Activated CD8-positive, alpha-beta T cell treated with anti-CD3 and anti-CD28 coated beads for 36 hours (primary cell): ENCODE results near the gene PET100. TPM values are rescaled to one million over a fixed set of nuclear protein-coding genes. Genes with fewer than 3 reads are reported as not detected.

Experiments used
- ATAC-seq: fragments of 200-7000 bp; cut with Tn5 transposase; one replicate; pipeline ENCODE4 v1.10.0; 2021; ENCODE audit warnings: mild to moderate bottlenecking, moderate library complexity
- CTCF ChIA-PET: fragments of 350-600 bp; sonication (Branson Sonifier 250); formaldehyde crosslinking; loops from one replicate; lab custom pipeline; 2021; ENCODE audit warnings: antibody characterized with exemption; lab: Charles Lee
- POLR2A ChIA-PET: fragments of 350-600 bp; sonication (Branson Sonifier 250); formaldehyde crosslinking; loops from one replicate; lab custom pipeline; 2021; ENCODE audit warnings: antibody characterized with exemption; lab: Charles Lee
- DNase-seq: peaks from one replicate; pipeline ENCODE4 v3.0.0-alpha.2; 2020
- H3K27ac Mint-ChIP-seq: one replicate; pipeline ENCODE4 v1.8.0; 2021; ENCODE audit warnings: mild to moderate bottlenecking, mixed read lengths
- H3K27me3 Mint-ChIP-seq: one replicate; pipeline ENCODE4 v1.8.0; 2021; ENCODE audit warnings: mixed read lengths
- H3K36me3 Mint-ChIP-seq: one replicate; pipeline ENCODE4 v1.8.0; 2021; ENCODE audit warnings: low read depth, mixed read lengths
- H3K4me1 Mint-ChIP-seq: one replicate; pipeline ENCODE4 v1.8.0; 2021; ENCODE audit warnings: low read depth, mixed read lengths
- H3K4me3 Mint-ChIP-seq: one replicate; pipeline ENCODE4 v1.8.0; 2021; ENCODE audit warnings: mild to moderate bottlenecking, moderate library complexity, mixed read lengths
- H3K9me3 Mint-ChIP-seq: one replicate; pipeline ENCODE4 v1.8.0; 2021; ENCODE audit warnings: mixed read lengths
- CTCF ChIP-seq: fragments of 200-600 bp; IDR thresholded peaks from one replicate; pipeline ENCODE4 v1.8.0; 2022; ENCODE audit warnings: antibody characterized with exemption, mild to moderate bottlenecking
- intact Hi-C: fragments of 100-400 bp; cut with micrococcal nuclease; formaldehyde crosslinking; loops from one replicate; pipeline ENCODE4 v1.10.0; 2022
- microRNA-seq: library from miRNA; unstranded; fragments of <30 nt; microRNA quantifications from one replicate; pipeline ENCODE4 v1.2.0, GENCODE V29; 2022; ENCODE audit warnings: borderline microRNAs expressed, borderline replicate concordance
- total RNA-seq, 2 experiments: library from RNA; stranded (reverse); gene quantifications; one replicate each; pipeline ENCODE4 v1.2.3, GENCODE V29; 2021

Gene PET100
- total RNA-seq, 2 experiments from 2014 or later: 71.8 to 83.3 TPM

DNA sequence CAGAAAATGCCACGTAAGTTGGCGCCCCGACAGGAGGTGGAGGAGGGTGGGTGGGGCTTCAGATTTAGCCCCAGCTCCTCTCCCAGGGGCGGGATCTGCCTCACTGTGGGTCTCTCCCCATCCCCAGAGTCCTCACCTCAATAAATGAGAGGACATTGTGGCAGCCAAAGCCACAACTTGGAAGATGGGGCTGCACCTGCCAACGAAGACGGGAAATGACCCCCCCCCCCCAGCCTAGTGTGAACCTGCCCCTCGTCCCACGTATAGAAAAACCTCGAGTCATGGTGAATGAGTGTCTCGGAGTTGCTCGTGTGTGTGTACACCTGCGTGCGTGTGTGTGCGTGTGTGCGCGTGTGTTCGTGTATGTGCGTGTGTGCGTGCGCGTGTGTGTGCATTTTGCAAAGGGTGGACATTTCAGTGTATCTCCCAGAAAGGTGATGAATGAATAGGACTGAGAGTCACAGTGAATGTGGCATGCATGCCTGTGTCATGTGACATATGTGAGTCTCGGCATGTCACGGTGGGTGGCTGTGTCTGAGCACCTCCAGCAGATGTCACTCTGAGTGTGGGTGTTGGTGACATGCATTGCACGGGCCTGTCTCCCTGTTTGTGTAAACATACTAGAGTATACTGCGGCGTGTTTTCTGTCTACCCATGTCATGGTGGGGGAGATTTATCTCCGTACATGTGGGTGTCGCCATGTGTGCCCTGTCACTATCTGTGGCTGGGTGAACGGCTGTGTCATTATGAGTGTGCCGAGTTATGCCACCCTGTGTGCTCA, 49.6 kb downstream of the PET100 start:
- peak overlapping the region; percentile 49 for H3K4me3 Mint-ChIP-seq
- DNase-seq: peak; percentile 84
- peak; percentile 48 for ATAC-seq
- H3K36me3 Mint-ChIP-seq: peaks cover 15% of the 10 kb centered on the region
- peaks cover 53% of the 10 kb centered on the region for H3K4me1 Mint-ChIP-seq
- peaks cover 31% of the 10 kb centered on the region for H3K27me3 Mint-ChIP-seq
- CTCF ChIA-PET: interaction anchor here (0.8 to 1.3 kb wide), 3 partner anchors 23 to 120 kb away, joined by 3 to 6 read pairs (median 5); no protein-coding TSS in a partner anchor
- no peaks in the 10 kb centered on the region for H3K9me3 Mint-ChIP-seq
- intact Hi-C loops: no loop called here
- TF ChIP-seq CTCF: peak; percentile 12
- POLR2A ChIA-PET: interaction anchor here (0.9 to 1.2 kb wide), 2 partner anchors 118 to 120 kb away, joined by 3 to 4 read pairs; no protein-coding TSS in a partner anchor
- H3K27ac Mint-ChIP-seq: peak overlapping the region; percentile 75

DNA sequence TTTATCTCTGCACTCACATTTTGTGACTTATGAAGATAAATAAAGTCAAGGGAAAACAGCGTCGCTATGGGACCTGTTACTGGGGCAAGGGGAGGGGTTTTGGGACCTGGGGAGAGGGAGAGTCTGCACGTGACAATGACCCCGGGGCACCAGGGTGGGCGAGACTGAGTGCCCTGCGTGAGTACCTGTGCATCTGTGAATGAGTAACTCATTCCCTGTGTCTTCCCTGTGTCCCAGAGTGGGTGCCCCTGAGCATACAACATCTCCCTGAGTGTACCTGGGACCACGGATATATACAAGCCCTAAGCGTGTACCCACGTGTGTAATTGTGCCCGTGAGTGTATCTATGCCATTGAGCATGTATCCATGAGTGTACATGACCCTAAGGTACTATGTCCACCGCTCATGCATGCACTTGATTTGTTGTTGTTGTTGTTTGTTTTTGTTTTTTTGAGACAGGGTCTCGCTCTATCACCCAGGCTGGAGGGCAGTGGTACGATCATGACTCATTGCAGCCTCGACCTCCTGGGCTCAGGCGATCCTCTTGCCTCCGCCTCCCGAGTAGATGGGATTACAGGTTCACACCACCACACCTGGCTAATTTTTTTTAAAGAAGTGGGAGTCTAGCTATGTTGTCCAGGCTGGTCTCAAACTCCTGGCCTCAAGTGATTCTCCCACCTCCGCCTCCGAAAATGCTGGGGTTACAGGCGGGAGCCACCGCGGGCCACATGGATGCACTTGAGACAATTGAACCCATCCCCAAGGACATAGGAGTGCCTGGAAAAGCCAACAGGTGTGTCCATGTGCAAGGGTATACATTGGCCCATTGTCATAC, 50.4 kb downstream of the PET100 start:
- Mint-ChIP-seq H3K9me3 (no peaks in the 10 kb centered on the region), H3K36me3 (peaks cover 15% of the 10 kb centered on the region), H3K27me3 (peaks cover 29% of the 10 kb centered on the region), H3K4me1 (peaks cover 50% of the 10 kb centered on the region), H3K4me3 (peak overlapping the region; percentile 92), H3K27ac (peak overlapping the region; percentile 61)
- TF ChIP-seq CTCF: no peak
- no peak for ATAC-seq
- ChIA-PET CTCF (interaction anchor here (0.8 to 3.6 kb wide), 28 partner anchors 8 to 578 kb away, joined by 3 to 74 read pairs (median 6); partner anchors contain the start of genes CD209, PET100, RETN and XAB2), POLR2A (interaction anchor here (1.2 to 1.9 kb wide), 2 partner anchors 11 to 50 kb away, joined by 3 to 6 read pairs; partner anchors contain the start of genes PET100, RETN and XAB2)
- intact Hi-C loops: loop anchor here (5.0 kb wide), 2 partner anchors 113 to 117 kb away; no protein-coding TSS in a partner anchor
- no peak for DNase-seq

DNA sequence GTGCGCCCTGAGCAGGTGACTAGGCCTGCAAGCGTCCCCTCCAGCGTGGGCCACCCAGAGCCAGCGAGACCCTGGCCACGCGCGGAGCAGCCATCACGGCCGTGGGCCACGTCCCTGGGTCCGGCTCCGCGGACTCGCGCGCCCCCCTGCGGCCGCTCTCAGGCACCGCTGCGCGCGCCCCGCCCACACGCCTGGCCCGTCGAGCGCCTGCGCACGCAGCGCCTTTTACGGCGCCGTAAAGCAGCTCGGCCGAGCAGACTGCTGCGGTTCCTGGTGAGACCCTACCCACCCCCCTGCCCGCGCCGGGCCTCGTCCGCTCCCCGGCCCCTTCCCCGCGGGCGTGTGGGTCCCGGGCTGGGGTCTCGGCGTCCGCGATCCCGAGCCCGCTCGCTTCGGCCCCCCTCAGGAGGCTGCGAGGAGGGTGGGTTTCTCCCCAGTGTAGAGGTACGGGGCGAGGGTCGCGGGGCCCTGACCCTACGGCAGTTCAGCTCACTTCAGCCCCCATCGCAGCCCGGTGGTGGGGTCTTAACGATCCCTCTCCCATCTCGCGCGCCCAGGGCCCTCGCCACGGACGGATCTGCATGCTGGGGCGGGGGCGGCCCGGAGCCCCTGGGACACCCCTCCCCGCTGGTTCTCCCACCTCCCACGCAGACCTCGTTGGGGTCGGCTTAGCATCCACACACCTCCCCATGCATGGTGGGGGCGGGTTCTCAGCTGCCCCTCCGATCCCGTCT, 51.2 kb downstream of the PET100 start, which contains the start of gene TRAPPC5:
Gene TRAPPC5 (plus strand): TSS at position 228 of the 734 bp plus-strand sequence. CDS start 1,421 bp downstream, outside the sequence.
- Mint-ChIP-seq H3K9me3 (no peaks in the 10 kb centered on the region), H3K36me3 (peaks cover 15% of the 10 kb centered on the region), H3K27ac (peak within 1 kb of the TSS; percentile 95), H3K27me3 (peaks cover 27% of the 10 kb centered on the region), H3K4me1 (peaks cover 52% of the 10 kb centered on the region), H3K4me3 (peak within 1 kb of the TSS; percentile 92)
- TF ChIP-seq CTCF: peak; percentile 99
- ATAC-seq (peak; percentile 38), DNase-seq (peak; percentile 88)
- ChIA-PET CTCF (interaction anchor here (0.6 to 3.6 kb wide), 68 partner anchors 8 to 578 kb away, joined by 3 to 74 read pairs (median 4); partner anchors contain the start of genes CD209, PET100, PNPLA6 and RETN), POLR2A (interaction anchor here (0.7 to 1.9 kb wide), 8 partner anchors 12 to 112 kb away, joined by 3 to 6 read pairs (median 4); partner anchors contain the start of genes PET100, RETN, STXBP2 and XAB2)
- intact Hi-C loops: loop anchor here (5.0 kb wide), 2 partner anchors 113 to 117 kb away; no protein-coding TSS in a partner anchor

Small RNAs within 50 kb of the gene (microRNA-seq; reads per million reads assigned to microRNA genes)
- not detected for gene MIR6792

Other genes starting within 250 kb of the PET100 start
- gene PEX11G, start 140.8 kb upstream of the PET100 start, total RNA-seq: 1 to 10 TPM; 1.4 to 1.5 TPM
- gene ZNF358, start 113.7 kb upstream of the PET100 start, total RNA-seq: 1 to 10 TPM; 4.8 to 6.5 TPM
- gene MCOLN1, start 107.2 kb upstream of the PET100 start, total RNA-seq: 1 to 10 TPM; 7.9 to 9.2 TPM
- gene PNPLA6, start 94.1 kb upstream of the PET100 start, total RNA-seq: 10 to 100 TPM; 79.2 to 90.3 TPM
- under 1 TPM; 0.25 to 0.63 TPM for gene CAMSAP3, start 33.9 kb upstream of the PET100 start, total RNA-seq
- gene XAB2, start 248 bp upstream of the PET100 start, total RNA-seq: 10 to 100 TPM; 50.7 to 54.1 TPM
- gene PCP2, start 3.9 kb downstream of the PET100 start, total RNA-seq: 1 to 10 TPM; 4.0 to 4.8 TPM
- gene STXBP2, start 7.3 kb downstream of the PET100 start, total RNA-seq: 10 to 100 TPM; 96.4 to 99.2 TPM
- gene RETN, start 39.3 kb downstream of the PET100 start, total RNA-seq: not detected
- gene MCEMP1, start 47.3 kb downstream of the PET100 start, total RNA-seq: not detected
- gene TRAPPC5, start 51.0 kb downstream of the PET100 start, total RNA-seq: 10 to 100 TPM; 85.0 to 85.9 TPM
- 1 to 10 TPM; 3.0 to 3.7 TPM for gene FCER2, start 72.3 kb downstream of the PET100 start, total RNA-seq
- not detected for gene CLEC4G, start 102.3 kb downstream of the PET100 start, total RNA-seq
- not detected for gene CD209, start 117.7 kb downstream of the PET100 start, total RNA-seq
- gene CLEC4M, start 133.4 kb downstream of the PET100 start, total RNA-seq: not detected
- 1 to 10 TPM; 3.4 to 3.9 TPM for gene EVI5L, start 200.4 kb downstream of the PET100 start, total RNA-seq
- gene PRR36, start 244.6 kb downstream of the PET100 start, total RNA-seq: under 1 TPM in 1 of 2 experiments, not detected in 1; 0.20 TPM